Measurements from ENCODE around the gene FASTKD2. TPM values are rescaled to one million over a fixed set of nuclear protein-coding genes. Genes with fewer than 3 reads are reported as not detected.
A peak's percentile ranks its signal among the peaks of the same experiment; 100 is the strongest.

The FASTKD2 gene
- total and polyA plus RNA-seq, 2 experiments from 2014 or later, result 17.7 to 34.4 TPM

GRCh38 chr2:206776432-206776831 is 11.0 kb downstream of the FASTKD2 start:
- no peaks in the 10 kb centered on the region for H3K9me2 ChIP-seq (replicated peaks; ENCODE audit: insufficient read depth)
- no peaks in the 10 kb centered on the region for H3K36me3 ChIP-seq (replicated peaks; ENCODE audit: insufficient read depth, low read depth)
- H3K79me2 ChIP-seq, result peaks cover 14% of the 10 kb centered on the region
- no peak overlapping the region for H2AFZ ChIP-seq
- no peak overlapping the region for H3K4me2 ChIP-seq
- H4K20me1 ChIP-seq (ENCODE audit: insufficient read depth, poor library complexity, severe bottlenecking), result no peaks in the 10 kb centered on the region
- no peak for TF ChIP-seq EZH2 (IDR thresholded peaks at IDR 0.05; ENCODE audit: borderline replicate concordance)
- TF ChIP-seq CTCF (IDR thresholded peaks at IDR 0.05; ENCODE audit: poor library complexity), result no peak
- no peak for TF ChIP-seq EZH2phosphoT487 (IDR thresholded peaks at IDR 0.05; ENCODE audit: low read depth, severe bottlenecking, unreplicated experiment)
- H3K9me3 ChIP-seq (ENCODE audit: low read depth), result peaks cover 5% of the 10 kb centered on the region
- no peak for DNase-seq (ENCODE audit: low spot score)
- no peak overlapping the region for H3K4me3 ChIP-seq
- no peak overlapping the region for H3K27ac ChIP-seq
- no peaks in the 10 kb centered on the region for H3K4me1 ChIP-seq (ENCODE audit: insufficient read depth)
- H3K27me3 ChIP-seq, result no peaks in the 10 kb centered on the region

- no peak overlapping the region for H3K27ac ChIP-seq
- peaks cover 18% of the 10 kb centered on the region for H3K79me2 ChIP-seq
- H3K4me3 ChIP-seq, result no peak overlapping the region
- H3K4me2 ChIP-seq, result no peak overlapping the region
- no peak overlapping the region for H2AFZ ChIP-seq
- peaks cover 5% of the 10 kb centered on the region for H3K9me3 ChIP-seq (ENCODE audit: low read depth)
- H3K27me3 ChIP-seq, result no peaks in the 10 kb centered on the region
- no peaks in the 10 kb centered on the region for H3K9me2 ChIP-seq (replicated peaks; ENCODE audit: insufficient read depth)
- no peak for TF ChIP-seq EZH2phosphoT487 (IDR thresholded peaks at IDR 0.05; ENCODE audit: low read depth, severe bottlenecking, unreplicated experiment)
- no peak for TF ChIP-seq EZH2 (IDR thresholded peaks at IDR 0.05; ENCODE audit: borderline replicate concordance)
- no peak for TF ChIP-seq CTCF (IDR thresholded peaks at IDR 0.05; ENCODE audit: poor library complexity)
- DNase-seq (ENCODE audit: low spot score), result no peak
- no peaks in the 10 kb centered on the region for H4K20me1 ChIP-seq (ENCODE audit: insufficient read depth, poor library complexity, severe bottlenecking)
- WGBS (ENCODE audit: low lambda C conversion rate, missing lambda C conversion rate), result 98% methylated on average over 2 of the region's 2 CpGs
- H3K36me3 ChIP-seq (replicated peaks; ENCODE audit: insufficient read depth, low read depth), result no peaks in the 10 kb centered on the region
- H3K4me1 ChIP-seq (ENCODE audit: insufficient read depth), result no peaks in the 10 kb centered on the region
Observed at GRCh38 chr2:206780671-206781070, 15.3 kb downstream of the FASTKD2 start.

- peaks cover 6% of the 10 kb centered on the region for H3K79me2 ChIP-seq
- WGBS (ENCODE audit: low lambda C conversion rate, missing lambda C conversion rate), result 68% methylated on average over 2 of the region's 2 CpGs
- no peaks in the 10 kb centered on the region for H3K36me3 ChIP-seq (replicated peaks; ENCODE audit: insufficient read depth, low read depth)
- TF ChIP-seq CTCF (IDR thresholded peaks at IDR 0.05; ENCODE audit: poor library complexity), result peak; percentile 40
- TF ChIP-seq EZH2phosphoT487 (IDR thresholded peaks at IDR 0.05; ENCODE audit: low read depth, severe bottlenecking, unreplicated experiment), result no peak
- no peak for TF ChIP-seq EZH2 (IDR thresholded peaks at IDR 0.05; ENCODE audit: borderline replicate concordance)
- H3K9me3 ChIP-seq (ENCODE audit: low read depth), result no peaks in the 10 kb centered on the region
- no peak overlapping the region for H3K27ac ChIP-seq
- H4K20me1 ChIP-seq (ENCODE audit: insufficient read depth, poor library complexity, severe bottlenecking), result no peaks in the 10 kb centered on the region
- H2AFZ ChIP-seq, result no peak overlapping the region
- no peak overlapping the region for H3K4me2 ChIP-seq
- H3K4me3 ChIP-seq, result no peak overlapping the region
- no peaks in the 10 kb centered on the region for H3K9me2 ChIP-seq (replicated peaks; ENCODE audit: insufficient read depth)
- no peaks in the 10 kb centered on the region for H3K4me1 ChIP-seq (ENCODE audit: insufficient read depth)
- no peak for DNase-seq (ENCODE audit: low spot score)
- no peaks in the 10 kb centered on the region for H3K27me3 ChIP-seq
Observed at GRCh38 chr2:206783718-206784117, 18.3 kb downstream of the FASTKD2 start.

Measured in hepatocyte (in vitro differentiated cells).